ENCODE measurements around the gene FAM180B.

DNA sequence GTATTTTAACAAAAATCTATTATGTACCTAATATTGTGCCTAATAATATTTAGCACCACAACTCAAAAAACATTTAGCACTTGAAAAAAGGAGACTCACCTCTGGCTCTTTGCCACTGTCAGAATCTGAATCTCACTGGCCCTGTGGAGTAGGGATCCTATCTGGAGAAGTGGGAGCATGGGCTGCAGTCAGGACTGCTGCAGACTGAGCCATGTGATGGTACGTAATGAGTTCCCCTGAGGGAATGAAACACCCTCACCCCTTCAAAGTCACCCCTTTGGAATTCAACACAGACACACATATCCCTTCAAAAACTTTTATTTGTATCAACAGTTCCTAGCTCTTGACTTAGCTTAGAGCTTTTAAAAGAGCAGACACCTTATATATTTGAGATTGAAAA lies 14.6 kb upstream of the FAM180B start:
- TF ChIP-seq, protein P1, sequence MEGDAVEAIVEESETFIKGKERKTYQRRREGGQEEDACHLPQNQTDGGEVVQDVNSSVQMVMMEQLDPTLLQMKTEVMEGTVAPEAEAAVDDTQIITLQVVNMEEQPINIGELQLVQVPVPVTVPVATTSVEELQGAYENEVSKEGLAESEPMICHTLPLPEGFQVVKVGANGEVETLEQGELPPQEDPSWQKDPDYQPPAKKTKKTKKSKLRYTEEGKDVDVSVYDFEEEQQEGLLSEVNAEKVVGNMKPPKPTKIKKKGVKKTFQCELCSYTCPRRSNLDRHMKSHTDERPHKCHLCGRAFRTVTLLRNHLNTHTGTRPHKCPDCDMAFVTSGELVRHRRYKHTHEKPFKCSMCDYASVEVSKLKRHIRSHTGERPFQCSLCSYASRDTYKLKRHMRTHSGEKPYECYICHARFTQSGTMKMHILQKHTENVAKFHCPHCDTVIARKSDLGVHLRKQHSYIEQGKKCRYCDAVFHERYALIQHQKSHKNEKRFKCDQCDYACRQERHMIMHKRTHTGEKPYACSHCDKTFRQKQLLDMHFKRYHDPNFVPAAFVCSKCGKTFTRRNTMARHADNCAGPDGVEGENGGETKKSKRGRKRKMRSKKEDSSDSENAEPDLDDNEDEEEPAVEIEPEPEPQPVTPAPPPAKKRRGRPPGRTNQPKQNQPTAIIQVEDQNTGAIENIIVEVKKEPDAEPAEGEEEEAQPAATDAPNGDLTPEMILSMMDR (IDR thresholded peaks at IDR 0.05): no peak
- no peak for TF ChIP-seq POLR2A (IDR thresholded peaks at IDR 0.05)

Data from body of pancreas (tissue), 4 donors.